HL-60 (cell line): Measurements from ENCODE around the gene RUNX2.

Experiments
- GABPA ChIP-seq: IDR thresholded peaks from 2 replicates; pipeline ENCODE4 v1.6.1; 2012; ENCODE audit warnings: low read depth
- TF ChIP-seq, protein P1 (sequence below): IDR thresholded peaks from one replicate; pipeline ENCODE4 v1.5.1; 2011; ENCODE audit warnings: low read length, control low read depth, inconsistent platforms; ENCODE audit not compliant: insufficient read depth

DNA sequence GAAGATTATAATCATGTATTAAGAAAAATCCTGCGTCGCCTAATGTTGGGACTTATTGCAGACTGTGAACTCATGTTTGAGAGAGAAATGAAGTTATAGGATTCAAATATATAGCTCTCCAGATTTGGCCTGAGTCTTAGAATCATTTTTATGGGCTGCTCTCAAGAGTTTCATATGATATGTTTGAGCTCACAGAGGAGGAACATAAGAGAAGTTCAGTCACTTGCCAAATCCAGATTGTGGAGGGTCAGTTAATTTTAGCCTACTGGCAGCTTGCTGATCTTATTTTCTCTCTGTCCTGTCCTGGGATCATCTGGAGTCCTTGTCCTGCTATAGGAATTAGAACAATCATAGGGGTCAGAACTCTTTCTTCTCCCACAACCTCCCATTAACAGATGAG lies 235.7 kb downstream of the RUNX2 start:
- TF ChIP-seq, protein P1, sequence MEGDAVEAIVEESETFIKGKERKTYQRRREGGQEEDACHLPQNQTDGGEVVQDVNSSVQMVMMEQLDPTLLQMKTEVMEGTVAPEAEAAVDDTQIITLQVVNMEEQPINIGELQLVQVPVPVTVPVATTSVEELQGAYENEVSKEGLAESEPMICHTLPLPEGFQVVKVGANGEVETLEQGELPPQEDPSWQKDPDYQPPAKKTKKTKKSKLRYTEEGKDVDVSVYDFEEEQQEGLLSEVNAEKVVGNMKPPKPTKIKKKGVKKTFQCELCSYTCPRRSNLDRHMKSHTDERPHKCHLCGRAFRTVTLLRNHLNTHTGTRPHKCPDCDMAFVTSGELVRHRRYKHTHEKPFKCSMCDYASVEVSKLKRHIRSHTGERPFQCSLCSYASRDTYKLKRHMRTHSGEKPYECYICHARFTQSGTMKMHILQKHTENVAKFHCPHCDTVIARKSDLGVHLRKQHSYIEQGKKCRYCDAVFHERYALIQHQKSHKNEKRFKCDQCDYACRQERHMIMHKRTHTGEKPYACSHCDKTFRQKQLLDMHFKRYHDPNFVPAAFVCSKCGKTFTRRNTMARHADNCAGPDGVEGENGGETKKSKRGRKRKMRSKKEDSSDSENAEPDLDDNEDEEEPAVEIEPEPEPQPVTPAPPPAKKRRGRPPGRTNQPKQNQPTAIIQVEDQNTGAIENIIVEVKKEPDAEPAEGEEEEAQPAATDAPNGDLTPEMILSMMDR: no peak
- no peak for TF ChIP-seq GABPA
